Stimulated activated CD8-positive, alpha-beta memory T cell treated with anti-CD3 and anti-CD28 coated beads, Interleukin-7, amount 100 ng/mL, for 1 hour (primary cell): ENCODE results near the gene C11orf87.

Source experiments
- DNase-seq, 2 donors: peaks; one replicate each; pipeline ENCODE4 v3.0.0-alpha.2; 2020; ENCODE audit warnings: low read depth in 2 of 2

Gene C11orf87

GRCh38 chr11:109443052-109443451 lies 21.1 kb downstream of the C11orf87 start:
- DNase-seq: no peak

- no peak for DNase-seq
Measured at GRCh38 chr11:109454857-109455256, 32.9 kb downstream of the C11orf87 start.
